ENCODE data around the gene PLXNA2. TPM values are rescaled to one million over a fixed set of nuclear protein-coding genes. Genes with fewer than 3 reads are reported as not detected.

Gene PLXNA2
- total RNA-seq, 6 experiments from 2014 or later: 20.9 to 29.9 (median 28.1) TPM

DNA sequence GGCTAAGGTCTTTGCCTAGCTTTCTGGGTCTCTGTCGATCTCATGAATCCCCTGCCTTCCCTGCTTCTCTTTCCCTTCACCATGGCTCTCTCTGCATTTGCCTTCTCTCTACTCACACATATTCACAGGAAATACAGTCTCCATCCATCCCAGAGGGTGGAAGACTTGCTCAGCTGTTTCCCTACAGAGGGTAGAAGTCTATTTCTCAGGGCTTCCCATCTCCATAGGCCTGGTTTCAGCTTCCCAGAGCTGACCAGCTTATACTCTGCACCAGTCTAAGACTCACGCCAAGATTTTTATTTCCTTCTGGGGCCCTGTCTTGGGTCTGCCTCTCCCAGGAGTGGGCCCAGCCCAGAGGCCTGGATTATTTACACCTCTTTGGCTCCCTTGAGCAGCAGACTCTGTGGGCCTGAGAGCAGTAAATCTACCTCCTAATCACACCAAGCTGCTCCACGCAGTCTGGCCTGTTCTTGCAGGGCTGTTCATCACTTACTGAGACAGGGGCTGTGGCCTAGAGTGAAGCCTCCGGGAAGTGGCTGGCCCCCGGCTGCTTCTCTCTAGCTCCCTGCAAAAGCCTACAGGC is 102.5 kb downstream of the PLXNA2 start:
- TF ChIP-seq CTCF (IDR thresholded peaks at IDR 0.05): no peak
- Mint-ChIP-seq H3K4me1 (ENCODE audit: low read depth) (peaks cover 13% of the 10 kb centered on the region), H3K4me3 (no peak overlapping the region), H3K27ac (no peak overlapping the region; the same call in 1 of the 2 replicates), H3K27me3 (ENCODE audit: insufficient read depth) (no peaks in the 10 kb centered on the region; the same call in 1 of the 2 replicates), H3K9me3 (no peaks in the 10 kb centered on the region), H3K36me3 (ENCODE audit: low read depth) (peaks cover 9% of the 10 kb centered on the region; the same call in 1 of the 2 replicates)
- DNase-seq: no peak

GRCh38 chr1:208139434-208140045 is 104.6 kb downstream of the PLXNA2 start:
- Mint-ChIP-seq H3K27ac (no peak overlapping the region), H3K4me3 (no peak overlapping the region), H3K9me3 (no peaks in the 10 kb centered on the region), H3K27me3 (ENCODE audit: insufficient read depth) (no peaks in the 10 kb centered on the region; the same call in none of the 2 replicates), H3K36me3 (ENCODE audit: low read depth) (peaks cover 9% of the 10 kb centered on the region; the same call in 1 of the 2 replicates), H3K4me1 (ENCODE audit: low read depth) (peaks cover 30% of the 10 kb centered on the region)
- no peak for DNase-seq
- no peak for TF ChIP-seq CTCF (IDR thresholded peaks at IDR 0.05)

GRCh38 chr1:208137193-208137592 is 107.0 kb downstream of the PLXNA2 start:
- H3K36me3 Mint-ChIP-seq (ENCODE audit: low read depth): peaks cover 9% of the 10 kb centered on the region; the same call in 1 of the 2 replicates
- peak; percentile 20 for DNase-seq

DNA sequence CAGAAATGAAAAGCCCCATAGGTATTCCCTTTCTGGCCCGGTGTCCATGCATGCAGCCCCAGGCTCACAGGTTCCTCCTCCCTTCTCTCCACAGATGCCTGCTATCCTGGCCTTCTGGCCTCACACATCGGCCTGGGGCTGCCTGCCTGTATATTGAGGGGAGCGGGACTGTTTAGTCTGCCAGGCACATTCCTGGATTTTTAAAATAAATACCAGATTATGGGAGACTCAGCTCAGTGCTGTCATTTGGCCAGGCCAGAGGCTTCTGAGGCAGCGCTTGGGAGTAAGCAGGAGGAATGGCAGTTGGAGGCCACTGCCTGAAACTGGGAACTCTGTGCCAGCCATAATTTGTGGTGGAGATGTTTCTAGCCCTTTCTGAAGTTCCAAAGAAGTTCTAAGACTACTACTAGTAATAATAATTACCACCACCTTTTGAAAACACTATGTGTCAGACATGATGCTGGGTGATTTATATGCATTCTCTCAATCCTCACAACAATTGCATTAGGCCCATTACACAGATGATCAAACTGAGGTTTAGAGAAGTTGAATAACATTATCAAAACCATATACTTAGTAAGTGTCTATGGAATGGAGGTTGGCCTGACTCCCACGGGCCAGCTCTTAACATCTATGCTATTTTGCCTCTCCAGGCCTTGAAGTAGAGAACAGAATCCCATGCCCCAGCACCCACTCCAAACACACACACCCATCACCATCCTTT is 107.6 kb downstream of the PLXNA2 start:
- DNase-seq: no peak
- H3K36me3 Mint-ChIP-seq (ENCODE audit: low read depth): peaks cover 9% of the 10 kb centered on the region; the same call in 1 of the 2 replicates
- H3K4me3 Mint-ChIP-seq: no peak overlapping the region
- peak overlapping the region; percentile 38; the same call in 1 of the 2 replicates for H3K27ac Mint-ChIP-seq
- TF ChIP-seq CTCF (IDR thresholded peaks at IDR 0.05): no peak
- H3K9me3 Mint-ChIP-seq: no peaks in the 10 kb centered on the region
- no peaks in the 10 kb centered on the region; the same call in 1 of the 2 replicates for H3K27me3 Mint-ChIP-seq (ENCODE audit: insufficient read depth)
- H3K4me1 Mint-ChIP-seq (ENCODE audit: low read depth): peaks cover 48% of the 10 kb centered on the region

More at GRCh38 chr1:208137193-208137592, 107.0 kb downstream of the PLXNA2 start:
- Mint-ChIP-seq H3K4me1 (ENCODE audit: low read depth) (peaks cover 44% of the 10 kb centered on the region), H3K27me3 (ENCODE audit: insufficient read depth) (no peaks in the 10 kb centered on the region; the same call in 1 of the 2 replicates), H3K27ac (peak overlapping the region; percentile 38; the same call in 1 of the 2 replicates), H3K9me3 (no peaks in the 10 kb centered on the region), H3K4me3 (no peak overlapping the region)
- no peak for TF ChIP-seq CTCF (IDR thresholded peaks at IDR 0.05)

GRCh38 chr1:208135354-208135753 is 108.8 kb downstream of the PLXNA2 start:
- Mint-ChIP-seq H3K4me1 (ENCODE audit: low read depth) (peaks cover 48% of the 10 kb centered on the region), H3K27ac (peak overlapping the region; percentile 8; the same call in 1 of the 2 replicates), H3K36me3 (ENCODE audit: low read depth) (peaks cover 9% of the 10 kb centered on the region; the same call in 1 of the 2 replicates), H3K4me3 (no peak overlapping the region), H3K9me3 (no peaks in the 10 kb centered on the region), H3K27me3 (ENCODE audit: insufficient read depth) (peaks cover 2% of the 10 kb centered on the region)
- no peak for TF ChIP-seq CTCF (IDR thresholded peaks at IDR 0.05)
- DNase-seq: no peak
